ENCODE data around the gene CCDC28B. TPM values are rescaled to one million over a fixed set of nuclear protein-coding genes. Genes with fewer than 3 reads are reported as not detected.

CCDC28B gene
- total and polyA plus RNA-seq, 2 of the 13 experiments (the other 11 are each of a cell fraction or from before 2014, with no cell fraction given): 2.6 to 3.5 TPM

- no peak for TF ChIP-seq ZFP91 (CRISPR knock-in tag; IDR thresholded peaks at IDR 0.05; ENCODE audit: borderline replicate concordance)
- no peak for TF ChIP-seq POGK (CRISPR knock-in tag; conservative IDR thresholded peaks at IDR 0.05)
These were observed 49.5 kb upstream of the CCDC28B start (continued) for GRCh38 chr1:32150847-32151246.

GRCh38 chr1:32151319-32151787 lies 49.0 kb upstream of the CCDC28B start:
- in situ Hi-C loops (cut with HindIII; ENCODE audit: extremely low pct_ligation_motif_present, low pct_unique_long_range_greater_than_20kb) (no loop called here), intact Hi-C loops (cut with micrococcal nuclease; ENCODE audit: unreplicated experiment) (no loop called here)
- 0 out of 2 replicates have a peak, but pooled peaks cover 8% of the 10 kb centered on the region for H4K20me1 ChIP-seq (ENCODE audit: insufficient read depth, low read length)
- DNase-seq (ENCODE audit: low spot score) (no peak), FAIRE-seq (no peak), ATAC-seq (no peak)
- no peaks in the 10 kb centered on the region for H3K4me1 ChIP-seq (ENCODE audit: insufficient read depth, low read length)
- no TSS peak for BruUV-seq (replicated peaks)
- TF ChIP-seq ZNF691 (CRISPR knock-in tag; IDR thresholded peaks at IDR 0.05; ENCODE audit: borderline replicate concordance, low read depth) (no peak), NFKBIZ (CRISPR knock-in tag; IDR thresholded peaks at IDR 0.05) (no peak), POLR2A (IDR thresholded peaks at IDR 0.05; ENCODE audit: insufficient read depth in 1 of 2, low read depth in 2 of 2, low read length in 2 of 2) (no peak), EHMT2 (IDR thresholded peaks at IDR 0.05; ENCODE audit: borderline replicate concordance, low read depth, low read length) (no peak), KLF6 (CRISPR knock-in tag; IDR thresholded peaks at IDR 0.05) (no peak), ZSCAN31 (CRISPR knock-in tag; IDR thresholded peaks at IDR 0.05; ENCODE audit: low read depth) (no peak), SCMH1 (CRISPR knock-in tag; IDR thresholded peaks at IDR 0.05; ENCODE audit: borderline replicate concordance) (no peak), SP140L (CRISPR knock-in tag; IDR thresholded peaks at IDR 0.05; ENCODE audit: borderline replicate concordance) (no peak), PHF20 (CRISPR knock-in tag; IDR thresholded peaks at IDR 0.05) (no peak), TCF7 (IDR thresholded peaks at IDR 0.05; ENCODE audit: low read depth) (no peak), GZF1 (CRISPR knock-in tag; IDR thresholded peaks at IDR 0.05) (no peak), ZNF251 (CRISPR knock-in tag; IDR thresholded peaks at IDR 0.05) (no peak), ZC3H13 (CRISPR knock-in tag; IDR thresholded peaks at IDR 0.05) (no peak), RFX3 (CRISPR knock-in tag; IDR thresholded peaks at IDR 0.05) (no peak), DNMT3B (CRISPR knock-in tag; conservative IDR thresholded peaks at IDR 0.05) (no peak), ELF4 (CRISPR knock-in tag; IDR thresholded peaks at IDR 0.05; ENCODE audit: borderline replicate concordance) (no peak), ZFP36 (IDR thresholded peaks at IDR 0.05; ENCODE audit: borderline replicate concordance, low read depth, low read length, partially characterized antibody) (no peak)
- no peaks in the 10 kb centered on the region for H3K27me3 ChIP-seq (ENCODE audit: control insufficient read depth in 1 of 2, insufficient read depth in 2 of 2, low read length in 2 of 2)
- no peaks in the 10 kb centered on the region for H3K9me3 ChIP-seq (ENCODE audit: low read length)
- H3K9ac ChIP-seq (ENCODE audit: insufficient read depth, low read depth, low read length): no peak overlapping the region
- POLR2A ChIA-PET: interaction anchor here (1.0 kb wide), 1 partner anchor 28 kb away, joined by 3 read pairs; the partner anchor contains the start of gene TXLNA
- 92% methylated on average over 5 of the region's 5 CpGs for WGBS (ENCODE audit: low lambda C conversion rate)
- CTCF ChIA-PET (ENCODE audit: low intra/inter-chr PET ratio, low total read pairs): no interaction called here
- no peak overlapping the region for H3K27ac ChIP-seq (ENCODE audit: extremely low read length, insufficient read depth, low read length)
- no peak overlapping the region for H3K4me2 ChIP-seq (ENCODE audit: low read depth, low read length)
- no peak overlapping the region for H2AFZ ChIP-seq (ENCODE audit: low read length)
- peaks cover 2 to 12% of the 10 kb centered on the region in 2 experiments; a peak in 3 of 5 replicates for H3K36me3 ChIP-seq (replicated peaks in 1 of 2; ENCODE audit: control insufficient read depth in 1 of 2, insufficient read depth in 2 of 2, low read length in 2 of 2)
- H3K79me2 ChIP-seq (ENCODE audit: insufficient read depth, low read length): peaks cover 52% of the 10 kb centered on the region
- no peak overlapping the region for H3K4me3 ChIP-seq (replicated peaks in 1 of 3; ENCODE audit: insufficient read depth in 1 of 3, low read depth in 2 of 3, low read length in 3 of 3)
